ENCODE data around the gene METTL6.
"Not testable (repeated sequence)": the region's sequence is repeated elsewhere in the genome, so short reads cannot be mapped to it uniquely, and the experiment has no call there.

The METTL6 gene

GRCh38 chr3:15450438-15451215 lies 23.3 kb upstream of the METTL6 start:
- no peak for DNase-seq

- DNase-seq, result no peak
Observed at GRCh38 chr3:15449489-15450224, 22.3 kb upstream of the METTL6 start.

- no peak for DNase-seq
Observed at GRCh38 chr3:15443826-15444524, 16.6 kb upstream of the METTL6 start.

GRCh38 chr3:15440891-15441290 lies 13.5 kb upstream of the METTL6 start:
- DNase-seq, result no peak

GRCh38 chr3:15439476-15439875 lies 12.1 kb upstream of the METTL6 start:
- no peak for DNase-seq

- DNase-seq, result no peak
Observed at GRCh38 chr3:15438983-15439382, 11.6 kb upstream of the METTL6 start.

- DNase-seq, result no peak
Observed at GRCh38 chr3:15436246-15436645, 8.9 kb upstream of the METTL6 start.

GRCh38 chr3:15434756-15435155 lies 7.4 kb upstream of the METTL6 start:
- DNase-seq, result no peak

- DNase-seq, result no peak
Observed at GRCh38 chr3:15433531-15433930, 6.2 kb upstream of the METTL6 start.

- DNase-seq, result no peak
Observed at GRCh38 chr3:15431256-15431837, 4.0 kb upstream of the METTL6 start.

- DNase-seq, result no peak
Observed at GRCh38 chr3:15430624-15431023, 3.3 kb upstream of the METTL6 start.

- DNase-seq, result no peak
Observed at GRCh38 chr3:15429080-15429479, 1.7 kb upstream of the METTL6 start.

GRCh38 chr3:15428539-15428938 lies 1.2 kb upstream of the METTL6 start:
- no peak for DNase-seq

- DNase-seq, result no peak
Observed at GRCh38 chr3:15427981-15428380, 637 bp upstream of the METTL6 start.

- no peak for DNase-seq
Observed at GRCh38 chr3:15426579-15427118, 695 bp downstream of the METTL6 start.

GRCh38 chr3:15420871-15421270 lies 6.5 kb downstream of the METTL6 start:
- DNase-seq, result no peak

- DNase-seq, result not testable (repeated sequence)
Observed at GRCh38 chr3:15410966-15411365, 16.4 kb downstream of the METTL6 start.

GRCh38 chr3:15409774-15410173 lies 17.6 kb downstream of the METTL6 start:
- DNase-seq, result no peak

GRCh38 chr3:15409239-15409638 lies 18.1 kb downstream of the METTL6 start:
- DNase-seq, result no peak

GRCh38 chr3:15405448-15406050 lies 21.8 kb downstream of the METTL6 start:
- no peak for DNase-seq

GRCh38 chr3:15404767-15405166 lies 22.6 kb downstream of the METTL6 start:
- no peak for DNase-seq

GRCh38 chr3:15403965-15404364 lies 23.4 kb downstream of the METTL6 start:
- DNase-seq, result no peak

GRCh38 chr3:15403495-15403894 lies 23.8 kb downstream of the METTL6 start:
- no peak for DNase-seq
